ENCODE results near the gene HDAC7. TPM values are rescaled to one million over a fixed set of nuclear protein-coding genes. Genes with fewer than 3 reads are reported as not detected.

The HDAC7 gene
- total RNA-seq, 1 donor = 92.1 TPM

GRCh38 chr12:47737936-47738594, 81.6 kb downstream of the HDAC7 start:
- DNase-seq (ENCODE audit: low read depth in 2 of 3, low spot score in 2 of 3) = no peak

GRCh38 chr12:47736877-47737676, 82.6 kb downstream of the HDAC7 start:
- no peak for DNase-seq (ENCODE audit: low read depth in 2 of 3, low spot score in 2 of 3)

GRCh38 chr12:47736216-47736615, 83.5 kb downstream of the HDAC7 start:
- DNase-seq (ENCODE audit: low read depth in 2 of 3, low spot score in 2 of 3) = no peak

GRCh38 chr12:47735649-47736048, 84.1 kb downstream of the HDAC7 start:
- no peak for DNase-seq (ENCODE audit: low read depth in 2 of 3, low spot score in 2 of 3)

GRCh38 chr12:47734725-47735480, 84.8 kb downstream of the HDAC7 start:
- no peak for DNase-seq (ENCODE audit: low read depth in 2 of 3, low spot score in 2 of 3)

- no peak for DNase-seq (ENCODE audit: low read depth in 2 of 3, low spot score in 2 of 3)
Observed at GRCh38 chr12:47733142-47733541, 86.6 kb downstream of the HDAC7 start.

Other genes with a start within 250 kb of the HDAC7 start
- 3.5 TPM for gene RPAP3, start 113.9 kb downstream of the HDAC7 start, total RNA-seq
- gene ENDOU, start 94.4 kb downstream of the HDAC7 start, total RNA-seq = 0.27 TPM
- gene RAPGEF3, start 61.0 kb downstream of the HDAC7 start, total RNA-seq = 15.6 TPM
- 35.8 TPM for gene SLC48A1, start 46.7 kb downstream of the HDAC7 start, total RNA-seq
- gene VDR, start 85.1 kb upstream of the HDAC7 start, total RNA-seq = 1.1 TPM
- gene TMEM106C, start 143.7 kb upstream of the HDAC7 start, total RNA-seq = 40.7 TPM
- gene COL2A1, start 184.6 kb upstream of the HDAC7 start, total RNA-seq = 0.27 TPM

Measured in hematopoietic multipotent progenitor cell (in vitro differentiated cells).